Mucosa of descending colon (tissue), 3 donors: ENCODE measurements around the gene ADAM30. TPM values are rescaled to one million over a fixed set of nuclear protein-coding genes. Genes with fewer than 3 reads are reported as not detected.

Experiments
- ATAC-seq: fragments of 200-7000 bp; cut with Tn5 transposase; one replicate; pipeline ENCODE4 v1.9.1; 2020; ENCODE audit warnings: mild to moderate bottlenecking, moderate library complexity
- DNase-seq, 3 donors: peaks; one replicate each; pipeline ENCODE4 v3.0.0-alpha.2; 2020
- H3K36me3 ChIP-seq: fragments of 200-600 bp; one replicate; pipeline ENCODE4 v1.8.0; 2021; ENCODE audit warnings: low read depth, mild to moderate bottlenecking
- H3K4me1 ChIP-seq: fragments of 200-600 bp; one replicate; pipeline ENCODE4 v1.8.0; 2021; ENCODE audit warnings: low read depth, mild to moderate bottlenecking
- H3K4me3 ChIP-seq: fragments of 200-600 bp; one replicate; pipeline ENCODE4 v1.8.0; 2021; ENCODE audit warnings: mild to moderate bottlenecking
- H3K9me3 ChIP-seq: fragments of 200-600 bp; one replicate; pipeline ENCODE4 v1.8.0; 2021; ENCODE audit warnings: mild to moderate bottlenecking
- CTCF ChIP-seq: fragments of 200-600 bp; IDR thresholded peaks from one replicate; pipeline ENCODE4 v1.8.0; 2022; ENCODE audit warnings: antibody characterized with exemption, mild to moderate bottlenecking
- intact Hi-C, 2 donors: fragments of 100-400 bp; cut with DNase I in 1 of 2; cut with micrococcal nuclease in 1 of 2; formaldehyde crosslinking; loops; one replicate each; pipeline versions ENCODE4 v1.11.0 to v1.11.1; 2022; cut with DNase I, micrococcal nuclease
- total RNA-seq, 3 donors: library from RNA; stranded (reverse); fragmentation: NEBNext Ultra II Directional in 2 of 3; extraction: Animal tissue kit (Norgen Biotek cat#: 25700) in 2 of 3; gene quantifications; one replicate each; pipeline versions ENCODE4 v1.2.1 to v1.2.4, GENCODE V29; 2021 to 2023
- donor health status: DM: no; HTN: no; CAD: no; lungs with moderate emphysema.
- donor health status: DM: no; HTN: no; CAD: no.
- donor health status: DM: no; HTN: yes; CAD: no.

ADAM30 gene
- total RNA-seq, 3 donors from 2014 or later, result not detected

GRCh38 chr1:119906927-119907652 is 10.8 kb upstream of the ADAM30 start:
- ATAC-seq, result no peak
- intact Hi-C loops, result no loop called here
- Histone ChIP-seq H3K36me3 (no peaks in the 10 kb centered on the region), H3K9me3 (peaks cover 5% of the 10 kb centered on the region), H3K4me3 (no peak overlapping the region), H3K4me1 (no peaks in the 10 kb centered on the region)
- DNase-seq, result no peak
- no peak for TF ChIP-seq CTCF

GRCh38 chr1:119903443-119903835 is 7.1 kb upstream of the ADAM30 start:
- no peak for TF ChIP-seq CTCF
- H3K4me3 ChIP-seq, result no peak overlapping the region
- H3K36me3 ChIP-seq, result no peaks in the 10 kb centered on the region
- no peaks in the 10 kb centered on the region for H3K4me1 ChIP-seq
- intact Hi-C loops, result no loop called here
- no peak for ATAC-seq
- no peak for DNase-seq
- peaks cover 5% of the 10 kb centered on the region for H3K9me3 ChIP-seq

- Histone ChIP-seq H3K9me3 (peaks cover 5% of the 10 kb centered on the region), H3K36me3 (no peaks in the 10 kb centered on the region), H3K4me1 (no peaks in the 10 kb centered on the region), H3K4me3 (no peak overlapping the region)
- intact Hi-C loops, result no loop called here
- DNase-seq, result no peak
- ATAC-seq, result no peak
- no peak for TF ChIP-seq CTCF
These were observed 6.6 kb upstream of the ADAM30 start for GRCh38 chr1:119902775-119903442.

GRCh38 chr1:119898981-119899720 is 2.8 kb upstream of the ADAM30 start:
- intact Hi-C loops, result no loop called here
- TF ChIP-seq CTCF, result no peak
- no peak overlapping the region for H3K4me3 ChIP-seq

GRCh38 chr1:119898530-119898929 is 2.2 kb upstream of the ADAM30 start:
- intact Hi-C loops, result no loop called here
- no peak for DNase-seq
- ATAC-seq, result no peak
- Histone ChIP-seq H3K4me3 (no peak overlapping the region), H3K9me3 (no peaks in the 10 kb centered on the region), H3K4me1 (no peaks in the 10 kb centered on the region), H3K36me3 (no peaks in the 10 kb centered on the region)
- TF ChIP-seq CTCF, result no peak

More at GRCh38 chr1:119898981-119899720, 2.8 kb upstream of the ADAM30 start:
- no peaks in the 10 kb centered on the region for H3K36me3 ChIP-seq
- no peaks in the 10 kb centered on the region for H3K4me1 ChIP-seq
- ATAC-seq, result no peak
- H3K9me3 ChIP-seq, result no peaks in the 10 kb centered on the region
- DNase-seq, result no peak
